Right lobe of liver (tissue), 6 donors: ENCODE measurements around the gene COLEC11. TPM values are rescaled to one million over a fixed set of nuclear protein-coding genes. Genes with fewer than 3 reads are reported as not detected.

Experiments used
- ATAC-seq, 4 donors: fragments of 200-7000 bp; cut with Tn5 transposase; one replicate each; pipeline ENCODE4 v1.9.1; 2020; ENCODE audit warnings: mild to moderate bottlenecking in 4 of 4, moderate library complexity in 4 of 4
- DNase-seq, 3 donors: peaks; one replicate each; pipeline ENCODE4 v3.0.0-alpha.2; 2020
- H3K27ac ChIP-seq, 3 donors: fragments of 200-600 bp; one replicate each; pipeline ENCODE4 v1.8.0; 2022
- H3K27me3 ChIP-seq, 2 donors: fragments of 200-600 bp; one replicate each; pipeline ENCODE4 v1.8.0; 2022
- H3K36me3 ChIP-seq, 4 donors: fragments of 200-600 bp; sonication (generic) in 1 of 4; one replicate each; pipeline versions ENCODE4 v1.5.1 to v1.8.0; 2017 to 2022; ENCODE audit warnings: control low read depth in 1 of 4
- H3K4me1 ChIP-seq, 4 donors: fragments of 200-600 bp; sonication (generic) in 1 of 4; one replicate each; pipeline versions ENCODE4 v1.5.1 to v1.8.0; 2017 to 2022; ENCODE audit warnings: control low read depth in 1 of 4
- H3K4me3 ChIP-seq, 3 donors: fragments of 200-600 bp; one replicate each; pipeline ENCODE4 v1.8.0; 2022
- H3K9me3 ChIP-seq, 4 donors: fragments of 200-600 bp; sonication (generic) in 1 of 4; one replicate each; pipeline versions ENCODE4 v1.5.1 to v1.8.0; 2017 to 2022; ENCODE audit warnings: control low read depth in 1 of 4
- POLR2A ChIP-seq: fragments of 450-650 bp; IDR thresholded peaks from one replicate; pipeline ENCODE4 v1.6.1; 2017; ENCODE audit warnings: antibody characterized with exemption, mild to moderate bottlenecking
- WGBS: methylation state at CpG from one replicate; pipeline ENCODE4 v1.1.6; 2018; ENCODE audit warnings: low coverage, low lambda C conversion rate; ENCODE audit not compliant: insufficient coverage; ENCODE audit errors: missing lambda C conversion rate; 5-methylcytosine and 5-hydroxymethylcytosine counted together
- intact Hi-C, 2 donors: fragments of 100-400 bp; cut with DNase I; formaldehyde crosslinking; loops; one replicate each; pipeline versions ENCODE4 v1.11.2 to v1.14.1; 2022
- total RNA-seq, 6 experiments: library from RNA; depleted of rRNA in 2 of 6; stranded (reverse); fragments of >200 nt in 2 of 6; fragmentation: NEBNext Ultra II Directional in 3 of 6; extraction: Animal tissue kit (Norgen Biotek cat#: 25700) in 3 of 6; gene quantifications; one replicate each; pipeline versions ENCODE4 v1.1.0 to v1.2.4, GENCODE V29; 2016 to 2023
- TF ChIP-seq, protein P1 (sequence below), 4 donors: fragments of 200-600 bp in 3 of 4; fragments of 450-650 bp in 1 of 4; IDR thresholded peaks; one replicate each; pipeline versions ENCODE4 v1.5.1 to v1.8.0; 2016 to 2022; ENCODE audit warnings: antibody characterized with exemption in 4 of 4, mild to moderate bottlenecking in 2 of 4
- donor health status: DM: no; HTN: yes; CAD: no.
- donor health status: DM: no; HTN: no; CAD: no.
- donor health status: DM: no; HTN: no; CAD: no.
- donor health status: DM: no; HTN: yes; CAD: no.
- donor health status: DM: no; HTN: yes; CAD: no.

Gene COLEC11
- total RNA-seq, 6 experiments from 2014 or later = 25.2 to 58.6 (median 41.1) TPM

DNA sequence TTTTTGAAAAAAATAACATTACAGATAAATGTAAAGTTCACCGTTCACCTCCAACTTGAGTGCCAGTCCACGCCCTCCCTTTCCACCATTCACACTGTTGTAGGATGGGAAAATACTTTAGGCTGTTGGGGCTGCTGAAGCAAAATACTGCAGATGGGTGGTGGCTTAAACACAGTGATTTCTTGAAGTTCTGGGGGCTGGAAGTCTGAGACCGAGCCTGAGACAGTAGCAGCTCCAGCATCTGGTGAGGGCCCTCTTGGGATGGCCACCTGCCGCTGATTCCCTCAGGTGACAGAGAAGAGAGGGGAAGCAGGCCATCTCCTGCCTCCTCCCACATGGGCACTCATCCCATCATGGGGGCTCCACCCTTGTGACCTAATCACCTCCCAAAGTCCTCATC lies 80.8 kb downstream of the COLEC11 start:
- Histone ChIP-seq H3K4me1 (no peaks in the 10 kb centered on the region), H3K27ac (no peak overlapping the region), H3K9me3 (no peaks in the 10 kb centered on the region), H3K4me3 (no peak overlapping the region), H3K27me3 (no peaks in the 10 kb centered on the region), H3K36me3 (no peaks in the 10 kb centered on the region)
- intact Hi-C loops = no loop called here
- no peak for DNase-seq
- TF ChIP-seq, protein P1, sequence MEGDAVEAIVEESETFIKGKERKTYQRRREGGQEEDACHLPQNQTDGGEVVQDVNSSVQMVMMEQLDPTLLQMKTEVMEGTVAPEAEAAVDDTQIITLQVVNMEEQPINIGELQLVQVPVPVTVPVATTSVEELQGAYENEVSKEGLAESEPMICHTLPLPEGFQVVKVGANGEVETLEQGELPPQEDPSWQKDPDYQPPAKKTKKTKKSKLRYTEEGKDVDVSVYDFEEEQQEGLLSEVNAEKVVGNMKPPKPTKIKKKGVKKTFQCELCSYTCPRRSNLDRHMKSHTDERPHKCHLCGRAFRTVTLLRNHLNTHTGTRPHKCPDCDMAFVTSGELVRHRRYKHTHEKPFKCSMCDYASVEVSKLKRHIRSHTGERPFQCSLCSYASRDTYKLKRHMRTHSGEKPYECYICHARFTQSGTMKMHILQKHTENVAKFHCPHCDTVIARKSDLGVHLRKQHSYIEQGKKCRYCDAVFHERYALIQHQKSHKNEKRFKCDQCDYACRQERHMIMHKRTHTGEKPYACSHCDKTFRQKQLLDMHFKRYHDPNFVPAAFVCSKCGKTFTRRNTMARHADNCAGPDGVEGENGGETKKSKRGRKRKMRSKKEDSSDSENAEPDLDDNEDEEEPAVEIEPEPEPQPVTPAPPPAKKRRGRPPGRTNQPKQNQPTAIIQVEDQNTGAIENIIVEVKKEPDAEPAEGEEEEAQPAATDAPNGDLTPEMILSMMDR (IDR thresholded peaks at IDR 0.05) = no peak
- TF ChIP-seq POLR2A = no peak
- 75% methylated on average over 3 of the region's 4 CpGs for WGBS
- ATAC-seq = no peak

DNA sequence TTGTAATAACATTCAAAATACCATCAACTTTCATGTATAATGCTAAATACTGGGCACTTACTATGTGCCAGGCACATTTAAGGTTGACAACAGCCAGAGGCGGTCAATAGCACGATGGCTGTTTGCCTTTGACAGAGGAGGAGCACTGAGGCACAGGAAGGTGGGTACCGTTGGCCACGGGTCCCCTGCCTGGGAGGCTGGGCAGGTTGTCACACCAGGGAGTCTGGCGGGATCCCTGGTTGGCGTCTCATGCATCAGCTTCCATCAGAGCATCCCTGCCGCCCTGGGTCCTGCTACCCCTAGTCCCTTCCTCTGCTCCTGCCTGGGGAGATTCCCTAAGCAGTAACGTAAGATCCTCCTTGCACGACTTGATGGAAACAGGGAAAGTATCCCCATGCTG lies 82.5 kb downstream of the COLEC11 start:
- intact Hi-C loops = no loop called here
- DNase-seq (no peak), ATAC-seq (no peak)
- no peaks in the 10 kb centered on the region for H3K36me3 ChIP-seq
- H3K9me3 ChIP-seq = no peaks in the 10 kb centered on the region
- no peak overlapping the region for H3K27ac ChIP-seq
- H3K4me1 ChIP-seq = no peaks in the 10 kb centered on the region
- no peak overlapping the region for H3K4me3 ChIP-seq
- TF ChIP-seq, protein P1 (IDR thresholded peaks at IDR 0.05) = no peak
- no peak for TF ChIP-seq POLR2A
- H3K27me3 ChIP-seq = no peaks in the 10 kb centered on the region
- 80% methylated on average over 1 of the region's 9 CpGs for WGBS

DNA sequence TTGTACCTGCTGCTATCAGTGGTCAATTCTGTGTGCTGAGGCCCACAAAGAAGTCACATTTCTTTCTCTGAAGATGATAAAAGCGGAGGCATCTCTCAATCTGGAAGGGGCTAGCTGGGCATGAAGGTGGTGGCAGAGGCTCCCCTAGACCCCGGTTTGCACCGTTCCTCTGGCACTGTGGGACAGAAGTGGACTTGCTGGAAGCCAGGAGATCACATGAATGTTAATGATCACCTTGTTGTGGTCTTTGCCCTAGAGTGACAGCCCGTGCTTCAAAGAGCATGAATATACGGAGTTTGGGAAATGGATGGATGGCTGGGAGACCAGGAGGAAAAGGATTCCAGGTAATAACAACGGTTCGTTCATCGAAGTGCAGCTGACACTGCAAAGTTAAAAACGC lies 83.3 kb downstream of the COLEC11 start:
- Histone ChIP-seq H3K27ac (no peak overlapping the region), H3K36me3 (no peaks in the 10 kb centered on the region), H3K4me3 (no peak overlapping the region), H3K9me3 (no peaks in the 10 kb centered on the region), H3K27me3 (no peaks in the 10 kb centered on the region), H3K4me1 (no peaks in the 10 kb centered on the region)
- TF ChIP-seq, protein P1 (IDR thresholded peaks at IDR 0.05) = no peak
- no peak for TF ChIP-seq POLR2A
- DNase-seq = no peak
- no peak for ATAC-seq
- WGBS = 39% methylated on average over 7 of the region's 9 CpGs
- intact Hi-C loops = no loop called here

DNA sequence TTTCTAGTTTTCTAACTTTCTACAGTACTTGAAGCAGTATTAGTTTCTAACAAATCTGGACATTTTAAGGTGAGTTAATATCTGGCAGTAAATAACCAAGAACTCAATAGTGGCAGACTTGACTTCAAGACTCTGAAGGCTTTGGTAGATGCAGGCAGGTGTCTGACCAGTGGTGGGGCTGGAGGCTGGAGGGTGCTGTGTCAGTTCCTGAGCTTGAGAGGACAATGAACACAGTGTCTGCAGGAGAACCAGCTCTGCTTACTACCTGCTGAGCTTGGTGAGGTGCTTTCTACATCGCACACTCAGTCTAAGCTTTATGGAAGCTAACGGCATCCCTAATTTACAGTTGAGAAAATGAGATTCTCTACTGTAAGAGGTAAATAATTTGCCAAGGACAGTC lies 84.3 kb downstream of the COLEC11 start:
- 80% methylated on average over 1 of the region's 2 CpGs for WGBS
- no peak for ATAC-seq
- DNase-seq = no peak

More for the DNA sequence above, 84.3 kb downstream of the COLEC11 start:
- H3K27ac ChIP-seq = no peak overlapping the region
- intact Hi-C loops = no loop called here
- no peaks in the 10 kb centered on the region for H3K27me3 ChIP-seq
- H3K4me1 ChIP-seq = no peaks in the 10 kb centered on the region
- TF ChIP-seq POLR2A = no peak
- TF ChIP-seq, protein P1 (IDR thresholded peaks at IDR 0.05) = no peak
- no peaks in the 10 kb centered on the region for H3K9me3 ChIP-seq
- H3K4me3 ChIP-seq = no peak overlapping the region
- H3K36me3 ChIP-seq = no peaks in the 10 kb centered on the region
